Subcutaneous adipose tissue (tissue), 4 donors: ENCODE data around the gene KCNH1. TPM values are rescaled to one million over a fixed set of nuclear protein-coding genes. Genes with fewer than 3 reads are reported as not detected.

Source experiments
- CTCF ChIP-seq: fragments of 450-650 bp; IDR thresholded peaks from one replicate; pipeline ENCODE4 v1.5.1; 2016; ENCODE audit warnings: low read depth, mild to moderate bottlenecking, control low read depth, antibody characterized with exemption, moderate library complexity
- total RNA-seq, 4 donors: library from RNA; depleted of rRNA; stranded (reverse); fragments of >200 nt; gene quantifications; one replicate each; pipeline ENCODE4 v1.1.0, GENCODE V29; 2016

The KCNH1 gene
- total RNA-seq, 4 donors from 2014 or later, result 0.44 TPM; not detected in 3

- no peak for TF ChIP-seq CTCF
Observed at GRCh38 chr1:210783925-210784324, 350.0 kb downstream of the KCNH1 start.

- no peak for TF ChIP-seq CTCF
Observed at GRCh38 chr1:210781652-210782051, 352.3 kb downstream of the KCNH1 start.

GRCh38 chr1:210779269-210779668 lies 354.7 kb downstream of the KCNH1 start:
- no peak for TF ChIP-seq CTCF

GRCh38 chr1:210777914-210778313 lies 356.0 kb downstream of the KCNH1 start:
- TF ChIP-seq CTCF, result no peak

GRCh38 chr1:210776712-210777111 lies 357.2 kb downstream of the KCNH1 start:
- TF ChIP-seq CTCF, result no peak

- no peak for TF ChIP-seq CTCF
Observed at GRCh38 chr1:210775289-210775688, 358.7 kb downstream of the KCNH1 start.

- TF ChIP-seq CTCF, result no peak
Observed at GRCh38 chr1:210773450-210773849, 360.5 kb downstream of the KCNH1 start.
